Adrenal gland (tissue), 12 donors: ENCODE measurements around the gene SEC62. TPM values are rescaled to one million over a fixed set of nuclear protein-coding genes. Genes with fewer than 3 reads are reported as not detected.

Experiments used
- DNase-seq, 7 donors: peaks; one replicate each; pipeline ENCODE4 v3.0.0-alpha.2; 2019 to 2020
- H3K27ac ChIP-seq, 5 donors: fragments of 200-600 bp; sonication (generic) in 4 of 5; 1 replicate in 3 of 5; 2 replicates in 2 of 5; pipeline versions ENCODE4 v1.5.1 to v1.8.0; 2016 to 2020; ENCODE audit warnings: mild to moderate bottlenecking in 1 of 5
- H3K27me3 ChIP-seq: fragments of 200-600 bp; 2 replicates; pipeline ENCODE4 v1.8.0; 2021
- H3K36me3 ChIP-seq, 2 donors: fragments of 200-600 bp; replicated peaks in 1 of 2; 1 replicate in 1 of 2; 2 replicates in 1 of 2; pipeline versions ENCODE4 v1.5.1 to v1.8.0; 2018 to 2022
- H3K4me1 ChIP-seq, 2 donors: fragments of 200-600 bp; replicated peaks in 1 of 2; 1 replicate in 1 of 2; 2 replicates in 1 of 2; pipeline versions ENCODE4 v1.5.1 to v1.8.0; 2018 to 2021
- H3K4me3 ChIP-seq, 4 donors: fragments of 200-600 bp; sonication (generic) in 3 of 4; one replicate each; pipeline ENCODE4 v1.5.1; 2016 to 2018
- H3K9me3 ChIP-seq, 3 donors: fragments of 200-600 bp; sonication (generic) in 1 of 3; replicated peaks in 1 of 3; 1 replicate in 2 of 3; 2 replicates in 1 of 3; pipeline versions ENCODE4 v1.5.1 to v1.8.0; 2016 to 2021
- CTCF ChIP-seq, 6 experiments: fragments of 450-650 bp in 4 of 6; fragments of 200-600 bp in 2 of 6; sonication (generic) in 1 of 6; IDR thresholded peaks; 1 replicate in 5 of 6; 2 replicates in 1 of 6; pipeline versions ENCODE4 v1.5.1 to v1.8.0; 2016 to 2021; ENCODE audit warnings: antibody characterized with exemption in 6 of 6, mild to moderate bottlenecking in 2 of 6, moderate library complexity in 1 of 6
- POLR2A ChIP-seq, 2 donors: fragments of 450-650 bp; IDR thresholded peaks; one replicate each; pipeline ENCODE4 v1.6.1; 2017; ENCODE audit warnings: antibody characterized with exemption in 2 of 2, mild to moderate bottlenecking in 2 of 2, moderate library complexity in 1 of 2
- WGBS, 4 donors: extraction: QIAGEN DNeasy Blood & Tissue Kit in 2 of 4; methylation state at CpG; one replicate each; pipeline versions ENCODE4 v1.1.5 to v1.1.7; 2013 to 2017; 5-methylcytosine and 5-hydroxymethylcytosine counted together
- intact Hi-C, 2 donors: fragments of 100-400 bp; cut with DNase I; formaldehyde crosslinking; loops; one replicate each; pipeline versions ENCODE4 v1.14.1 to v1.15.0; 2022 to 2023
- polyA plus RNA-seq, 3 donors: library from polyadenylated mRNA; stranded (reverse); fragments of 200-250 nt in 2 of 3; fragments of 350-450 nt in 1 of 3; fragmentation: Illumina TruSeq in 1 of 3; extraction: RNeasy Lipid Tissue Mini Kit (QIAGEN cat#74804) in 1 of 3; gene quantifications; one replicate each; pipeline ENCODE4 v1.2.3, GENCODE V29; 2013 to 2014
- total RNA-seq, 9 donors: library from RNA; depleted of rRNA in 4 of 9; stranded (reverse); fragments of >200 nt in 4 of 9; fragments of 120-200 nt in 1 of 9; fragmentation: NEBNext Ultra II Directional in 1 of 9; extraction: Animal tissue kit (Norgen Biotek cat#: 25700) in 1 of 9; gene quantifications; one replicate each; pipeline versions ENCODE4 v1.1.0 to v1.2.4, GENCODE V29; 2013 to 2023
- donor health status: healthy with polysubstance abuse.
- donor health status: Bipolar disorder and iron deficiency.
- donor health status: DM: yes; HTN: yes; CAD: no.
- donor health status: DM: no; HTN: no; CAD: no.
- donor health status: DM: no; HTN: no; CAD: no.
- donor health status: DM: yes; HTN: yes; CAD: no.

SEC62 gene
- total and polyA plus RNA-seq, 12 donors, result 41.1 to 267 (median 148) TPM

- no peaks in the 10 kb centered on the region for H3K36me3 ChIP-seq
- H3K4me3 ChIP-seq, result no peak overlapping the region
- WGBS, 4 donors, result 80 to 83% (median 82%) methylated on average over 10 of the region's 10 CpGs
- H3K27me3 ChIP-seq, result no peaks in the 10 kb centered on the region
- H3K27ac ChIP-seq, result peak overlapping the region in 1 of 5 donors; percentile 7
- H3K9me3 ChIP-seq, result no peaks in the 10 kb centered on the region
- TF ChIP-seq CTCF (IDR thresholded peaks at IDR 0.05) (no peak), POLR2A (IDR thresholded peaks at IDR 0.05) (no peak)
- peaks cover 4 to 13% of the 10 kb centered on the region in 2 donors for H3K4me1 ChIP-seq
- DNase-seq, result no peak
- intact Hi-C loops, result no loop called here
Observed at GRCh38 chr3:170002231-170002630, 35.6 kb downstream of the SEC62 start.

- H3K27ac ChIP-seq, result peak overlapping the region in 1 of 5 donors; percentile 7
- DNase-seq, result no peak
- H3K4me1 ChIP-seq, result peaks cover 4 to 15% of the 10 kb centered on the region in 2 donors
- H3K36me3 ChIP-seq, result no peaks in the 10 kb centered on the region
- H3K27me3 ChIP-seq, result no peaks in the 10 kb centered on the region
- intact Hi-C loops, result no loop called here
- H3K9me3 ChIP-seq, result no peaks in the 10 kb centered on the region
- H3K4me3 ChIP-seq, result no peak overlapping the region
- TF ChIP-seq CTCF (IDR thresholded peaks at IDR 0.05) (no peak), POLR2A (IDR thresholded peaks at IDR 0.05) (no peak)
- 62 to 78% (median 70%) methylated on average over 1 of the region's 1 CpG for WGBS, 4 donors
Observed at GRCh38 chr3:170002879-170003278, 36.3 kb downstream of the SEC62 start.

GRCh38 chr3:170003881-170004356 is 37.3 kb downstream of the SEC62 start:
- intact Hi-C loops, result no loop called here
- H3K9me3 ChIP-seq, result no peaks in the 10 kb centered on the region
- H3K4me3 ChIP-seq, result no peak overlapping the region
- H3K4me1 ChIP-seq, result peaks cover 4 to 15% of the 10 kb centered on the region in 2 donors
- no peaks in the 10 kb centered on the region for H3K27me3 ChIP-seq
- DNase-seq, result peak in 2 of 7 donors; percentile 15 to 22
- H3K36me3 ChIP-seq, result no peaks in the 10 kb centered on the region
- H3K27ac ChIP-seq, result peak overlapping the region in 1 of 5 donors; percentile 7
- WGBS, 4 donors, result 45 to 63% (median 58%) methylated on average over 2 of the region's 2 CpGs
- no peak for TF ChIP-seq CTCF (IDR thresholded peaks at IDR 0.05)
- no peak for TF ChIP-seq POLR2A (IDR thresholded peaks at IDR 0.05)

GRCh38 chr3:170007031-170007663 is 40.5 kb downstream of the SEC62 start:
- Histone ChIP-seq H3K36me3 (no peaks in the 10 kb centered on the region), H3K27me3 (no peaks in the 10 kb centered on the region), H3K27ac (no peak overlapping the region), H3K4me1 (peaks cover 4 to 15% of the 10 kb centered on the region in 2 donors), H3K9me3 (no peaks in the 10 kb centered on the region), H3K4me3 (no peak overlapping the region)
- no peak for TF ChIP-seq POLR2A (IDR thresholded peaks at IDR 0.05)
- no peak for TF ChIP-seq CTCF (IDR thresholded peaks at IDR 0.05)
- peak; percentile 48 to 88 (median 73) for DNase-seq
- 42 to 52% (median 46%) methylated on average over 7 of the region's 7 CpGs for WGBS, 4 donors
- intact Hi-C loops, result no loop called here
